ENCODE measurements around the gene ENTPD8. TPM values are rescaled to one million over a fixed set of nuclear protein-coding genes. Genes with fewer than 3 reads are reported as not detected.
"Not testable (repeated sequence)": the region's sequence is repeated elsewhere in the genome, so short reads cannot be mapped to it uniquely, and the experiment has no call there.

ENTPD8 gene
- total RNA-seq, 2 experiments from 2014 or later, result not detected

GRCh38 chr9:137466389-137467085 lies 25.4 kb upstream of the ENTPD8 start:
- CTCF ChIA-PET; H3K9me3 Mint-ChIP-seq (ENCODE audit: insufficient read depth): not testable (repeated sequence)
- H3K27ac Mint-ChIP-seq, result peak overlapping the region; percentile 32

DNA sequence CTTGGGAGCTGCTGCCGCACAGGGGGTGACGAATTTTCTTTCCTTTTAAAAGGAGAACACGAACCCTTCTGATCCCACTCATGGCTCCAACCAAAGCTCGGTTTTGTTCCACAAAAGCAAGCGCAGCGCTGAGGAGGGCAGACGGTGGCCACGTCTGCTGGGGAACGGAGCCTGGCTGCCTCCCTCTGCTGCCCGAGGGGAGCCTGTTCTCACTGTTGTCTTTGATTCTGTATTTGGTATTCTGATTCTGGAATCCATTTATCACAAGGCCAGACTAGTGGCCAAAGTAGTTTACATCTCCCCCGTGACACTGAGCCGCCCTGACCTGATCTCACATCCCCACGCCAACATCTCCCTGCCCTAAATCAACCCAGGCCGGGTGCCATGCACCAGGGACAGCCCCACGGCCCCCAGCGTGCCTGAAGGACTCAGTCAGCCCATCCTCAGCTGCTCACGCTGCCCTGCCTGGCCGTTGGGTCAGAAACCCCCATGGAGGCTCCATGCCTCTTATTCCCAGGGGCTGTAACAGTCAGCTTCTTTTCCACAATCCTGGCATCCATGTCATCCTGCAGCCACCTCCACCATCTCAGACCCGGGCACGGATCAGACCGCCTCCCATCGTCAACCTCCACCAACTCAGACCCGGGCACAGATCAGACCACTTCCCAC lies 24.7 kb upstream of the ENTPD8 start:
- H3K36me3 Mint-ChIP-seq (ENCODE audit: low read depth), result peaks cover 6% of the 10 kb centered on the region
- CTCF ChIA-PET, result no interaction called here
- peaks cover 31% of the 10 kb centered on the region for H3K4me1 Mint-ChIP-seq (ENCODE audit: low read depth)
- no peak overlapping the region for H3K4me3 Mint-ChIP-seq
- DNase-seq, result no peak
- no peaks in the 10 kb centered on the region for H3K9me3 Mint-ChIP-seq (ENCODE audit: insufficient read depth)
- no peak for ATAC-seq
- H3K27me3 Mint-ChIP-seq (ENCODE audit: low read depth), result peaks cover 17% of the 10 kb centered on the region
- peak overlapping the region; percentile 32 for H3K27ac Mint-ChIP-seq
- POLR2A ChIA-PET, result no interaction called here

More at GRCh38 chr9:137466389-137467085, 25.4 kb upstream of the ENTPD8 start:
- peaks cover 26% of the 10 kb centered on the region for H3K4me1 Mint-ChIP-seq (ENCODE audit: low read depth)
- H3K4me3 Mint-ChIP-seq; H3K36me3 Mint-ChIP-seq (ENCODE audit: low read depth); POLR2A ChIA-PET; DNase-seq; ATAC-seq: not testable (repeated sequence)
- peaks cover 18% of the 10 kb centered on the region for H3K27me3 Mint-ChIP-seq (ENCODE audit: low read depth)

- DNase-seq, result no peak
- H3K27me3 Mint-ChIP-seq (ENCODE audit: low read depth), result peaks cover 16% of the 10 kb centered on the region
- POLR2A ChIA-PET, result no interaction called here
- no peak overlapping the region for H3K4me3 Mint-ChIP-seq
- CTCF ChIA-PET, result no interaction called here
- no peaks in the 10 kb centered on the region for H3K9me3 Mint-ChIP-seq (ENCODE audit: insufficient read depth)
- H3K36me3 Mint-ChIP-seq (ENCODE audit: low read depth), result peaks cover 3% of the 10 kb centered on the region
- no peak for ATAC-seq
- peaks cover 32% of the 10 kb centered on the region for H3K4me1 Mint-ChIP-seq (ENCODE audit: low read depth)
- H3K27ac Mint-ChIP-seq, result no peak overlapping the region
Observed at GRCh38 chr9:137465000-137465719, 24.0 kb upstream of the ENTPD8 start.

- DNase-seq (no peak), ATAC-seq (no peak)
- H3K27ac Mint-ChIP-seq, result no peak overlapping the region
- POLR2A ChIA-PET, result no interaction called here
- peaks cover 12% of the 10 kb centered on the region for H3K27me3 Mint-ChIP-seq (ENCODE audit: low read depth)
- no peak overlapping the region for H3K4me3 Mint-ChIP-seq
- peaks cover 3% of the 10 kb centered on the region for H3K36me3 Mint-ChIP-seq (ENCODE audit: low read depth)
- H3K9me3 Mint-ChIP-seq (ENCODE audit: insufficient read depth), result no peaks in the 10 kb centered on the region
- CTCF ChIA-PET, result no interaction called here
- H3K4me1 Mint-ChIP-seq (ENCODE audit: low read depth), result peaks cover 37% of the 10 kb centered on the region
Observed at GRCh38 chr9:137464291-137464999, 23.3 kb upstream of the ENTPD8 start.

DNA sequence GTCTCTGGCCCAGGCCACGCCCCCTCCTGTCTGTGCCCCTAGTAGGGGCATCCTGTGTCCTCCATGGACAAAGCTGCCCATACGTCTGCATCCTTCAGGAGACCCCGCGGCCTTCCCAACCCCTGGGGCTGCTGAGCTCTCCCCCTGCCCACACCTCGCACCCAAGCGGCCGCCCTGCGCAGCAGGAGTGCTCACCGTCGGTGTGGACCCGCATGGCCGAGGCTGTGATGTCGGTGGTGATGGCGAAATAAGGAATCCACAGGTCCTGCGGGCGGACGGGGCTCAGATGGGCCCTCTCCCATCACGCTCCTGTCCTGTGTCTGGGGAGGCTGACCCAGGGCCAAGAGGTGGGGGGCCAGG lies 22.8 kb upstream of the ENTPD8 start:
- ChIA-PET CTCF (no interaction called here), POLR2A (no interaction called here)
- Mint-ChIP-seq H3K9me3 (ENCODE audit: insufficient read depth) (no peaks in the 10 kb centered on the region), H3K4me3 (no peak overlapping the region), H3K27ac (peak overlapping the region; percentile 39), H3K27me3 (ENCODE audit: low read depth) (peaks cover 8% of the 10 kb centered on the region), H3K36me3 (ENCODE audit: low read depth) (peaks cover 3% of the 10 kb centered on the region), H3K4me1 (ENCODE audit: low read depth) (peaks cover 34% of the 10 kb centered on the region)
- DNase-seq (no peak), ATAC-seq (no peak)

DNA sequence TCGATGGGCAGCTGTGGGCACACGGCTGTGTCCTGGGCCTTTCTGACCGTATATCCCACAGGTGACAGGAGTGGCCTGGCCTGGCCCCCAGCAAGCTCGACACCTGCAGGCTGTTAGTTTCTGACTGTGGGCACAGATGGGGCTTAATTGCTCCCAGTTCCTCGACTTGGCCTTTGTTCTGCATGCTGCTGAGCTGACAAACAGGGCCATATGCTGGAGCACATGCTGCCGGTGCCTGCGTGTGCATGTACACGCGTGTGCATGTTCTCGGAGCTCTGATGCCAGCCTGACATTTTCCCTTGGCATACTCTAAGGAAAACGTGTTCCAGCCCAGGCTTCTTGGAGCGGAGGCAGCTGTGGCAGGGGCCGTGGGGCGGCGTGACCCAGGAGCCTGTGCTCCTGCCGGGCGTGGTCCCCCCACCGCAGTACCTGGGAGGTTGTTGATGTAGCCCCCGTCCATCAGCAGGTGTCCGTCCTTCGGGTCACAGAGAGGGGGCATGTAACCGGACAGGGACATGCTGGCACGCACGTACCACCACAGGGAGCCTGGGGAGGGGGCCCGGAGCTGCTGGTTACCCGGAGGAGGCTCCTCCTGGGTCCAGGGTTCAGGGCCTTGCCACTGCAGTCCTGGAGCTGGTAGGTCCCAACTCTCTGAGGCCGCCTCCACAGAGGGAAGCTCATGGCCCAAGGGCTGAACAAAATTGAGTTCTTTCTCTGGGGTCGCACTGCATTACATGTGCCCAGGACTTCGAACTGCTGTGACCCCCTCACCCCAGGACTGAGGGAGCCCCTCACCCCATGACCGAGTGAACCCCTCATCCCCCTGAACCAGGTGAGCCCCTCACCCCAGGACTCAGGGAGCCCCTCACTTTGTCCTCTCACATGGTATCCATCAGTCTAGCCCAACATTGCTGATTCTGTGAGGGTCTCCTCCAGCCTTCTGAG lies 22.1 kb upstream of the ENTPD8 start:
- DNase-seq, result no peak
- Mint-ChIP-seq H3K9me3 (ENCODE audit: insufficient read depth) (no peaks in the 10 kb centered on the region), H3K27ac (peak overlapping the region; percentile 72), H3K27me3 (ENCODE audit: low read depth) (peaks cover 6% of the 10 kb centered on the region), H3K36me3 (ENCODE audit: low read depth) (peaks cover 3% of the 10 kb centered on the region), H3K4me3 (peak overlapping the region; percentile 15), H3K4me1 (ENCODE audit: low read depth) (peaks cover 33% of the 10 kb centered on the region)
- ChIA-PET CTCF (no interaction called here), POLR2A (no interaction called here)
- no peak for ATAC-seq

DNA sequence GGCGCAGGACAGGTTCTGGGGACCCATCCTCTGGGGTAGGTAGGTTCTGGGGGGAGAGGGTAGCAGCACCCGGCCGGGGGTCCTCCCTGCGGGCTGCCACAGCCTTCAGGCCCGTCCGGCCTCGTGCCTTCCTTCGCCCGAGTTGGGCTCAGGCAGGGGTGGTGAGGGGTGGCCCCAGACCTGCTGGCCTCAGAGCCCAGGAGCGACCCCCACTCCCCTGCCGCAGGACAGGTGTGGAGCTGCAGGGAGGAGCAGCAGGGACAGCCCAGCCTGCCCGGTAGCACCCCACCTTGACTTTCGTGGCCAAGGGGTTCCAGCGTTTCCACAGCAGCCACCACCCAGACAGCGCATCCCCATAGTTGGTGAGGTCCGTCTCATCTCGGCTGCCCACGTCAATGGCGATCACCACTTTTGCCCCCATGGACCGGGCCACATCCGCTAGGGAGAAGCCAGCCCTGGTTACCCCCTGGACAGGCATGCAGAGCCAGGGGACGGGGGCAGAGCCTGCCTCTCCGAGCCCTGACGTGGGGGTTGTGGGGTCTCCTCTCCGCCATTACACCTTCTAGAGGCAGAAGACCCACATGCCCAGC lies 21.3 kb upstream of the ENTPD8 start:
- peak overlapping the region; percentile 66 for H3K4me3 Mint-ChIP-seq
- no peaks in the 10 kb centered on the region for H3K9me3 Mint-ChIP-seq (ENCODE audit: insufficient read depth)
- H3K36me3 Mint-ChIP-seq (ENCODE audit: low read depth), result peaks cover 3% of the 10 kb centered on the region
- peak overlapping the region; percentile 97 for H3K27ac Mint-ChIP-seq
- CTCF ChIA-PET, result interaction anchor here (1.0 to 2.2 kb wide), 3 partner anchors 16 to 39 kb away, joined by 4 to 6 read pairs (median 6); partner anchors contain the start of genes EXD3 and NOXA1
- peaks cover 3% of the 10 kb centered on the region for H3K27me3 Mint-ChIP-seq (ENCODE audit: low read depth)
- DNase-seq (no peak), ATAC-seq (no peak)
- H3K4me1 Mint-ChIP-seq (ENCODE audit: low read depth), result peaks cover 33% of the 10 kb centered on the region
- POLR2A ChIA-PET, result no interaction called here

GRCh38 chr9:137461663-137462395 lies 20.7 kb upstream of the ENTPD8 start:
- peak; percentile 75 for ATAC-seq
- Mint-ChIP-seq H3K9me3 (ENCODE audit: insufficient read depth) (no peaks in the 10 kb centered on the region), H3K4me3 (peak overlapping the region; percentile 66), H3K27ac (peak overlapping the region; percentile 97), H3K27me3 (ENCODE audit: low read depth) (peaks cover under 1% of the 10 kb centered on the region), H3K36me3 (ENCODE audit: low read depth) (peaks cover 4% of the 10 kb centered on the region), H3K4me1 (ENCODE audit: low read depth) (peaks cover 34% of the 10 kb centered on the region)
- DNase-seq, result peak; percentile 96
- ChIA-PET CTCF (interaction anchor here (1.0 to 2.2 kb wide), 3 partner anchors 16 to 39 kb away, joined by 4 to 6 read pairs (median 6); partner anchors contain the start of genes EXD3 and NOXA1), POLR2A (interaction anchor here (1.0 kb wide), 1 partner anchor 12 kb away, joined by 3 read pairs; no protein-coding TSS in a partner anchor)

DNA sequence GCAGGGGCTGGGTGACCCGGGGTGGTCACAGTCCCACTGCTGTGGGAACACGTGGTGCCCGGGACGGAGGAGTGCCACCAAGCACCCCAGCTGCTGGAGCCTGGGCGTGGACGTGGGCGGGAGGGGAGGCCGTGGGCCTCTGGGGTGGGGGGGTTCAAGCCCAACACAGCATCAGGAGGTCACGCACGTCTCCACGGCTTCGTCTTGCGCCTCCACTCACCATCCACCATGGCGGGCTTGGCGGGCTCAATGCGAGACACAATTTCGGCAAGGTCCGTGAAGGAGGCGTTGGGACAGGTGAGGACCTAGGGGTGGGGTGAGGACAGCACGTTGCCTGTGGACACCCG lies 20.1 kb upstream of the ENTPD8 start:
- Mint-ChIP-seq H3K27me3 (ENCODE audit: low read depth) (no peaks in the 10 kb centered on the region), H3K4me3 (no peak overlapping the region), H3K27ac (peak overlapping the region; percentile 97), H3K9me3 (ENCODE audit: insufficient read depth) (no peaks in the 10 kb centered on the region), H3K36me3 (ENCODE audit: low read depth) (peaks cover 6% of the 10 kb centered on the region), H3K4me1 (ENCODE audit: low read depth) (peaks cover 34% of the 10 kb centered on the region)
- CTCF ChIA-PET, result interaction anchor here (1.0 to 2.2 kb wide), 3 partner anchors 15 to 38 kb away, joined by 4 to 6 read pairs (median 6); partner anchors contain the start of genes EXD3 and NOXA1
- ATAC-seq (no peak), DNase-seq (no peak)
- POLR2A ChIA-PET, result interaction anchor here (1.0 kb wide), 1 partner anchor 11 kb away, joined by 3 read pairs; no protein-coding TSS in a partner anchor
